NCI-H2171 (cell line): ENCODE measurements around the gene FOXA3.
"Not testable (repeated sequence)": the region's sequence is repeated elsewhere in the genome, so short reads cannot be mapped to it uniquely, and the experiment has no call there.

Source experiments
- DNase-seq: peaks from one replicate; lab custom pipeline; 2025; lab: John Stamatoyannopoulos, UW

The FOXA3 gene

DNA sequence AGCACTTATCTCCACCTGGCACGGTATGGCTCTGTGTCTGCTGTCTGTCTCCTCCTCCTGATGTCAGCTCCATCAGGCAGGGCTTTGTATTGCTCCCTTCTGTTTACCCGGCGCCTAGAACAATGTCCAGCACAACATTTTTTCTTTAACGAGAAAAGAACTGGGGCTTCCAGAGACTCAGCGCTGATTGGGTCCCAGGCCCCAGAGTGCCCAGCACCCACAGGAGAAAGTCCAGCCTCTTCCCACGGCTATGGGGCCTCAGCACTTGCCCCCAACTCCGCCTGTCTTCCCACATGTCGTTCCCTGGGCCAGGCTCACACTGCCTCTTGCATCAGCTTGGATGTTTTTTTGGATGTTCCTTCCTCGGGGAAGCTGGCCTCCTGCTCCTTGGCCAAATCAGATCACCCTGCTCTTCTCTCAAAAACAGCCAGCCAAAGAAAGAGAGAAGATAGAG lies 31.4 kb downstream of the FOXA3 start:
- no peak for DNase-seq

DNA sequence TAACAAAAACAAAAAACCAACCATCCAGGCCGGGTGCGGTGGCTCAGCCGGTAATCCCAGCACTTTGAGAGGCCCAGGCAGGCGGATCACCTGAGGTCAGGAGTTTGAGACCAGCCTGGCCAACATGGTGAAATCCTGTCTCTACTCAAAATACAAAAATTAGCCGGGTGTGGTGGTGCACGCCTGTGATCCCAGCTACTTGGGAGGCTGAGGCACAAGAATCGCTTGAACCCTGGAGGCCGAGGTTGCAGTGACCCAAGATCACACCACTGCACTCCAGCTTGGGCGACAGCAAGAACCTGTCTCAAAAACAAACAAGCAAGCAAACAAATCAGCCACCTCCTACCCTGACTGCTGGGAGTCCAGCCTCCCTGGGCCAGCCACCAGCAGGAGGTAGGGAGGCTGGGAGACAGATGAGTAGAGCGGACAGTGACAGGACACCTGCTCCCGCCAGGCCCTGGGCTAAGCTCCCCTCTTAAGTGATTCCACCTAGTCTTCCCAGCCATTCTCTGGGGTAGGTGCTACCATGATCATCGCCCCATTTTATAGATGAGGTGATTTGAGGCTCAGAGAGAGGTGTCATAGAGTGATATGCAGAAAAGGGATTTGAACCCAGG lies 32.0 kb downstream of the FOXA3 start:
- DNase-seq = not testable (repeated sequence)

DNA sequence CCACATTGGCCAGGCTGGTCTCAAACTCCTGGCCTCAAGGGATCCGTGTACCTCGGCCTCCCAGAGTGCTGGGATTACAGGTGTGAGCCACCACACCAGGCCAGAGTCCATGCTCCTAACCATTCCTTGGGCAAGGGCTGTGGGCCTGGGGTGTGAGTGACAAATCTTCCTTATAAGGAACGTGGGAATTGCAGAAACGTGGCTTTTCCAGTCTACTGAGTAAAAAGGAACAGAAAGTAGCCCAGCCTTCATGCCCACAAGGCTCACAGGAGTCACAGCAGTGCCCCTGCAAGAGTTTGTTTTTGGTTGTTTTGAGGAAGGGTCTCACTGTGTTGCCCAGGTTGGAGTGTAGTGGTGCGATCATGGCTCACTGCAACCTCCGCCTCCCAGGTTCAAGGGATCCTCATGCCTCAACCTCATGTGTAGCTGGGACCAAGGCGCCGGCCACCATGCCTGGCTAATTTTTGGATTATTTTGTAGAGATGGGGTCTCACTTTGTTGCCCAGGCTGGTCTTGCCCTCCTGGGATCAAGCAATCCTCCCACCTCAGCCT lies 33.2 kb downstream of the FOXA3 start:
- DNase-seq = no peak

DNA sequence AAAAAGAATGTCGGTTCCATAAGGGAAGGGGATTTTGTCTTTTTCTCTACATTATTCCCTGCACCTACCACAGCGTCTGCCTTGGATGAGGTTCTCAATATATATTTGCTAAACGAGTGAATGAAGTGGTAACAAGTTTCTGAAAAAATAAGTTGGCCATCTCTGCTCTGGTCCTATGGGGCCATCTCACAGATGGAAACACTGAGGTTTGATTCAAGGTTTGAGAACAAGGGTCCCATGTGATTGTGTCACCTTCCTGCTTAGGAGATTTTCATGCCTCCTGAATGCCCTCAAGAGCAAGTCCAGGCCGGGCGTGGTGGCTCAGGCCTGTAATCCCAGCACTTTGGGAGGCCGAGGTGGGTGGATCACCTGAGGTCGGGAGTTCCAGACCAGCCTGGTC lies 35.1 kb downstream of the FOXA3 start:
- no peak for DNase-seq

DNA sequence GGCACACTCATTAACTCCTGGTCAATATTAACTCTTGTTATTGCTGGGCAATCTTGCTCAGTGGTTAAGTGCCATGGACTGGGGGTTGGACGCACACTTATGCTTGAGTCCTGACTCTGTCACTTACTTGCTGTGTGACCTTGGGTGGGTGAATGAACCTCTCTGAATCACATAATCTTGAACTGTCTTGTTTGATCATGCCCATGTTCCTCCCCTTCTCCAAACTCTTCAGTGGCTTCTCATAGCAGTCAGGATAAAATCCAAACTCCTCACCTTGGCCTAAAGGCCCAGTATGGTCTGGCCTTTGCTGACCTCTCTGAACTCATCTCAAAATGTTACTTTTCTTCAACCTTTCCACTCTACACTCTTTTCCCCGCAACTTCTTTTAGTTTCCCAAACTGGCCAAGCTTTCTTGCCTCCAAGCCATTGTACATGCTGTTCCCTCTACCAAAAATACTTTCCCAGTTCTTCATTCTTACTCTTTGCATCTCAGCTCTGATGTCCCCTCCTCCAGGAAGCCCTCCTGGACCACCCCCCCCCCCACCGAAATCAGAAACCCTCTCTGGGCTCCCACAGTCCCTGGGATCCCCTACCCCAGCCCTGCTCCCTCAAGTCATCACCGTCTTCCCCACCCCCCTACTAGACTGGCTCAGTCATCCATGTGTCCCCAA lies 35.9 kb downstream of the FOXA3 start:
- DNase-seq = no peak

DNA sequence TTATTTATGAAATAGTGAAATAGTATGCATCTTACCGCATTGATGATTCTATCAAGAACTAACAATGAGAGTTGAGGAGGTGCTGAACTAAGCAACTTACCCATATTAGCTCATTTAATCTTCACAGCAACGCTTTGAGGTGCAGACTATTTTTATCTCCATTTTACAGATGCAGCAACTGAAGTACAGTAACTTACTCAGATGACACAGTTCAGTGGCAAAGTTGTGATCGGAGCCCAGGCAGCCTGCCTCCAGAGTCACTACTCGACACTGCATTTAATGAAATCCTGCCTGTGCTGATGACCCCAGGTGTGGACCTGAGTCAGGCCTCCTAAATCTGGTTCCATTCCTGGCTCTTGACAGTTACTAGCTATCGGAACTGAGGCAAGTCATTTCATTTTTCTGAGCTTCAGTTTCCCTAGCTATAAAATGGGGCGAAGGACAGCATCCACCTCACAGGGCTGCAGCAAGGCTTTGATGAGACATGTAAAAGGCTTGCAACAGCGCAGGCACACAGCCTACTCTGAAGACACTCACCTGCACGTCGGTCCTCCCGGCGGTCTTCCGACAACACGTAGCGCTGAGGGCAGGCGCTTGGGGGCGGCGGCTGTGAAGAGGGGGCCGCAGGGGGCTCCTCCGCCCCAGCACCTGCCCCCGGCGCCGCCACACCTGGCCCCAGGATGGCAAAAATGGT lies 36.8 kb downstream of the FOXA3 start:
- no peak for DNase-seq

DNA sequence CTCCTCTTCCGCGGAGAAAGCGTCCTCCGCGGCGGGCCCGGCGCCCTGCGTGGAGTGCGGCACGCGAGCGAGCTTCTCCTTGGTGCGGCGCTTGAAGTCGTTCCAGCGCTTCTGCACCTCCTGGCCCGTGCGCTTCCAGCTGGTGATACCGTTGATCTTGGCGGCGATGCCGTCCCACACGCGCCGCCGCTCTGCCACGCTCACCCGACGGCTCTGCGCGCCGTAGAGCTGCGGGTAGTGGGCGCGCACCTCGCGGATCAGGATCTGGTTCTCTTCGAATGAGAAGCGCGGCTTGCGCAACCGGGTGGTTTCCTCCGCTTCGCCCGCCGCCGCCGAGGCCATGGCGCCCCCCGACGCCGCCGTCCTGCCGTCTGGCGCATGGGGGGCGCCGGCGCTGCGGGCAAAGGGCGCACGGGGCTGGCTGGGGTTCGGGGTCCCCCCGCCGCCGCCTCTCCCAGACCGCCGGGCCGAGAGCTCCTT lies 37.3 kb downstream of the FOXA3 start:
- DNase-seq = peak; percentile 14

DNA sequence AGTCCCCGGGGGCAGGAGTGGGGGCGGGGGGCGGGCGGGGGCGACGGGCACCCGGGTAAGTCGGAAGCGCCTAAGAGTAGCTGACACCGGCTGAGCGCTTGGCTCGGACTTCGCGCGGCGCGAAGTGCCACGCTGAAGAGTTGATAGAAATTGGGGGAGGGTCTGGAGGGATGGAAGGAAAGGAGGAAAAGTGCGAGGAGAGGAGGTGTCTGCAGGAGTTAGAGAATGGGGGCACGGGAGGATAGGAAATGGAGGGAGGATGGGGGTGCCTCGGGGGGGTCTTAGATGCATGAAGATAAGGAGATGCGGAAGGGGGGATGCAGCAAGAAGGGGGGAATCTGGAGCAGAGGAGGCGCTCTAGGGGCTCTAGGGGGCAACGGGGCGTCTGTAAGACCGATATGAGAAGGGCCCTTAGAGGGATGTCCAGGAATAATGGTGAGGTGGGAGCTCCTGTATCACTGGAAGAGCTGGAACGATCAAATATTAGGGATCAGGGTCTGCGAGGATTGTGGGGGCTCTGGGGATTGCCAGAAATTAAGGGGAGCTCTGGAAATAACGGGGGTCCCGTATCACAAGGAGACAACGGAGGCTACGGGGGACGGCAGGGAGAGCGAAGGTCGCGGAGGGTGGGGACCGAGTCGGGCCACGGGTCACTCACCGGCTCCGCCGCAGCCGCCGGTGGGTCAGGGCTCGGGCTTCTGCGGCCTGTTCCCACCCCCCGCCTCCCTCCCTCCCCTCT lies 38.0 kb downstream of the FOXA3 start, which contains the start of gene MYPOP:
Gene MYPOP, minus strand, starts transcription at position 702 of the 739 bp plus-strand sequence. CDS start 840 bp downstream, outside the sequence.
- DNase-seq = peak; percentile 9

DNA sequence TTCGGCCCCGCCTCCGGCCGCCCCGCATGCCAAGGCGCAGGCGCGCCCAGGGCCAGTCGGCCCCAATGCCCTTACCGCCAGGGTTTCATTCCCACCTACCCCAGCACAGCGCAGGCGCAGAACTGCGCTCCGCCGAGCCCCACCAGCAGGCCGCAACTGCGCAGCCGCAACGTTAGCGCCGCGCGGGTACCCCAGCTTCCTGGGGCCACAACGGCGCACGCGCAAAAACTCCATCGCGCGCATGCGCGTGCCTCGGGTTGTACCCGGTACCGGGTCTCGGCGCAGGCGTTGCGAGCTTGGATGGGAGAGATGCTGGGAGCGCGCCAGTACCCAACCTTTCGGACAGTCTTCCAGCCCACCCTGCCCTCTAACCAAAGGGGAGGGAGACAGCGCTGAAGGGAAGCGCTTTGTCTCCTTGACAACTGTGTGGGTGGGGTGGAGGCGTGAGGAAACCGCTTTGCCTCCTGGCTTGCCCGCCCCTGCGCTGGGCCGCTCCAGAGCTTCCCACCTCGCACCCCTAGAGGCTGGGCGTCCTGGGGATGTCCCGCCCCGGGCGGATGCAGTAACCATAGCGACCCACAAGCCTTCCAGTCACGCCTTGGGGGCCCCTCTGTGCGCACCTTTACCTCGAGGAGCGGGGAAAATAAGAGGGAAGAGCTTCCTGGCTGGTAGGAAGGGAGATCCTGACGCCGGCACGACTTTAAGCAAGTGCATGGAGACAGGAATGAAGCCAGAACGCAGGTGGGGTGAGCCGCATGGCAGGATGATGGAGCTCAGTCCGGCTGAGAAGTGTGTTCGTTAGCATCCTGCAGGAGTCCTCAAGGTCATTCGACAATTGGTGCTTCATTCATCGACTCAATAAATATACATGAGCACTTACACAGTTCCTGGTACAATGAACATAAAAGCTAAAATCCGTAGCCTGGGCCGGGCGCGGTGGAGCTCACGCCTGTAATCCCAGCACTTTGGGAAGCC lies 38.8 kb downstream of the FOXA3 start:
- peak; percentile 93 for DNase-seq

DNA sequence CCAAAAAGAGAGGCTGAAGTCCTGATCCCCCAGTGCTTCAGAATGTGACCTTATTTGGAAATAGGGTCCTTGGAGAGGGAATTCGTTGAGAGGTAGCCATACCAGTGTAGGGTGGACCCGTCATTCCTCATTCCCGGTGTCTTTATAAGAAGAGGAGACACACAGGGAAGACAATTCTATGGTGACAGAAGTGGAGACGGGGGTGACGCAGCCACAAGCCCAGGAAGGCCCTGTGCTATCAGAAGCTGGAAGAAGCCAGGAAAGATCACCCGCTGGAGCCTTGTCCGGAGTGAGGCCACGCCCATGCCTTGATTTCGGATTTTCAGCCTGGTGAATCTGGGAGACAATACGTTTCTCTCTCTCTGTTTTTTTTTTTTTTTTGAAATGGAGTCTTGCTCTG lies 40.9 kb downstream of the FOXA3 start:
- DNase-seq = no peak

DNA sequence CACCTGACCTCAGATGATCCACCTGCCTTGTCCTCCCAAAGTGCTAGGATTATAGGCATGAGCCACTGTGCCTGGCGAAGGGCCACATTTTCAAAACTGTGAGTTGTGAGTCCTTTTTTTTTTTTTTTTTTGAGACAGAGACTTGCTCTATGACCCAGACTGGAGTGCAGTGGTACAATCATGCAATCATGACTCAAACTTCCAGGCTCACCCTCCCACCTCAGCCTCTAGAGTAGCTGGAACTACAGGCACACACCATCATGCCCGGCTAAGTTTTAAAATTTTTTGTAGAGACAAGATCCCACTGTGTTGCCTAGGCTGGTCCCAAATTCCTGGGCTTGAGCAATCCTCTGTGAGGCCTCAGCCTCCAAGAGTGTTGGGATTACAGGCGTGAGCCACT lies 42.1 kb downstream of the FOXA3 start:
- DNase-seq = no peak

DNA sequence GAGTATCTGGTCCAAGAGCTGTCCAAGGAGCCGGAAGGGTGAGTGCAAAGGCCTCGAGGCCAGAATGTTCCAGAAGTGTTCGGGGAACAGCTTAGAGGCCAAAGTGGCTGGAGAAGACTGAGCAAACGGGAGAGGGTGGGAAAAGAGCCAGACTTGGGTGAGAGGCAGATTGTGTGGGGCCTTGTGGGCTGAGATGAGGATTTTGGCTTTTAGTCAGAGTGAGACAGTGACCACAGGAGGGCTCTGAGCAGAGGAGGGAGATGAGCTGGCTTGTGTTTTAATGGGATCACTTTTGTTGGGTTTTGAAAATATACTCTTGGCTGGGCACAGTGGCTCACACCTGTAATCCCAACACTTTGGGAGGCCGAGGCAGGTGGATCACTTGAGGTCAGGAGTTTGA lies 44.8 kb downstream of the FOXA3 start:
- no peak for DNase-seq

DNA sequence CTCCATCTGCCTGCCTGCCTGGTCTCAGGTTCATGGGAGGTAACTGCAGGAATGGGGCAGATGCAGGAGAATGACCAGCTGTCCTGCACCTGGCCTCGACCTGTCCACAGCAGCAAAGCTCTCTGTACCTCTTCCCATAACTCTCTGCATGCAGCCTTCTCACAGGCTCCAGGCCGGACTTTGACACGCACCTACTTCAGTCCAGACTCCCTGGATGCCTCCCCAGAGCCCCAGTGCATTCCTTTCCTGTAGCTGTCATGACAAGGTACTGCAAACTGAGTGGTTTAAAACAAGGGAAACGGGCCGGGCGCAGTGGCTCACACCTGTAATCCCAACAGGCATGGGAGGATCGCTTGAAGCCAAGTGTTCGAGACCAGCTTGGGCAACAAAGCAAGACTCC lies 47.2 kb downstream of the FOXA3 start:
- DNase-seq = no peak

DNA sequence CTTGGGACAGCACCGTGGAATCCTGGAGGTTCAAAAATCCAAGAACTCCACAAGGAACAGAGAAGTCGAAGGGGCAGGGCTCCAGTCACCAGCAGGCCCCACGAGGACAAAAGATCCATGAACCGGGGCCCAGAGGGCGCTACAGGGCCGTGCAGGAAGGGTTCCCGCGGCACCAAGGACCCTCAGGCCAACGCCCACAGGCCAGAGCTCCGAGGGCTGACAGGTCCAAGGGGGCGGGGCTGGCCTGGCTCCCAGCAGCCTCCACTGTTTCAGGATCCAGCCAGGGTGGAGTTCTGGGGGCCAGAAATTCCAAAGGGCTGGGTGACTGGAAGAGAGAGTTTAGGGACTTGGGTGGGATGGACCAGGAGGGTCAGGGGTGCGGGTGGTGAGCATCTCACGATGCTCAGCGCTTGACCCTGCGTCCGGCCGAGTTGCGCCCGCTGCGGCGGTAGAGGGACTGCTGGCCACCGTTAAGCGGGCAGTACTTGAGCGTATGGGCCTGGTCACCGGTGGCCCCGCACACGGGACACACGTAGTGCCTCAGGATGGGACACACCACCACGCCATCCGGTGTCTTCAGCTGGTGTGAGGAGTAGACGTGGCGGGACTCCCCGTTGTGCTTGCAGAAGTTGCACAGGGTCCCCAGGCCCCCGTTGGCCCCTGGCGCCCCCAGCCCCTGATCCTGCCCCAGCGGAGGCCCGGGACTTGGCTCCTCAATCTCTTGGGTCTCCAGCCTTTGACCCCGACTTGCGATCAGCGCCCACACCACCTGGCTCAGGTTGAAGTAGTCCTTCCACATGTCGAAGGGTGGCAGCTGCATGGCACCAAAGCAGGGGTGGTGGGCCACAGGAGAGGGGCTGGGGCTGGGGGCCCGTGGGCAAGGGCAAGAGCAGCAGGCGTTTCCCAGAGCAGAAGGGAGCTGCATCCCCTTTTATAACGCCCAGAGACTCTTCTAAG lies 50.0 kb downstream of the FOXA3 start, which contains the start of gene NANOS2:
Gene NANOS2, minus strand, starts transcription at position 905 of the 957 bp plus-strand sequence. Its CDS starts 85 bp downstream, at position 820.
- no peak for DNase-seq

DNA sequence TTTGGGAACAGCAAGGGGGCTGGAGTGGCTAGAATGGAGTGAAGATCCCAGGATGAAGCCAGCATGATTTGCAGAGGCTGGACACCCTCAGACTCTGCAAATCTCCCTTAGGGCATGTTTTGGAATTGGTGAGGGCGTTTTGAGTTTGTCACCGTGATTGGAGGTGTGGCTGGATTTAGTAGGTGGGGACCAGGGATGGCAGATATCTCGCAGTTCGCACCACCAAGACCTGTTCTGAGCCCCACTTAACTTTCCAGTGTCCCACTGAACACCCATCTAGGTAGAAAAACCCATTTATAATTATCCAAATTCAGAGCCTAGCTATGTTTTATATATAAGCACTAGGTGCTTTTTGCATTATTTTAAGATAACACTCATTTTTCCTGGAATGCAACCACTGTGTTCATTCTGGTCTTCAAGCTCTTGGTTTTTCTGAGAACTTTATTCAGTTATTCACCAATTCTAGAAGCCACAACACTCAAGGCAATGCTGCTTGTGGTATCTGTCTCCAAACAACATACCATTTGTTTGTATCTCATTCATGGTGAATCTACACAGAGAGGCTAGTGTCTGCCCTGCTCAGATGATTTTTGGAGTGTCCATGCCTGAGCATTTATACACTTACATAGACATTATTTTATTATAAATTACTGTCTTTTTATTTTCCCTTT lies 53.4 kb downstream of the FOXA3 start:
- DNase-seq = no peak

DNA sequence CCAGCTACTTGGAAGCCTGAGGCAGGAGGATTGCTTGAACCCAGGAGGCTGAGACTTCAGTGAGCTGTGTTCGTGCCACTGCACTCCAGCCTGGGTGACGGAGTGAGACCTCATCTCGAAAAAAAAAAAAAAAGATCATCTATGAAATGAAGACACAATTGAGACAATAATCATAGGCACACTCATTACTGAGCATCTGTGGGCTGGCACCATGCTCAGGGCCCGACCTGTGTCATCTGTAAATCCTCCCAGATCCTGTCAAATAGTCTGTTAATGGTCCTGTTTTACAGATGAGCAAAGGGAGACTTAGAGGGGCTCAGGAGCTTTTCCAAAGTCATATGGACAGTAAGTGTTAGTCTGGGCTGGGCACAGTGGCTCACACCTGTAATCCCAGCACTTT lies 54.6 kb downstream of the FOXA3 start:
- DNase-seq = no peak

DNA sequence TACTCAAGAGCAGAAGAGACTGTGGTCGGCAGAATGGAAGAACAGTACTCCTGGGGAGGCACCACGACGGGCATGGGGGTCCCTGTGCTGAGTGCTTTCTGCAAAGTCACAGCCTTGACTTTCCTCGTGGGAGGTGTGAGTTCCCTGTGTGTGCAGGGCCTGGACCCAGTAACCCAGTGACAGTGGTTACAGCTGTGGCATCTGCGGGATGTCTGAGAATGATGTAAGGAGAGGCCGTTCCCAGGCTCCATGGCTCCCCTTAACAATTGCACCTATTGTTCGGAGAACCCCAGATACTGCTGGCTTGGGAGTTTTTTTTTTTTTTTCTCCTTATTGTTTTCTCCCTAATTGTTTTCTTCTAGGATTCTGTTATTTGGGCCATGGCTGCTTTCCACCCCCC lies 55.6 kb downstream of the FOXA3 start:
- no peak for DNase-seq

DNA sequence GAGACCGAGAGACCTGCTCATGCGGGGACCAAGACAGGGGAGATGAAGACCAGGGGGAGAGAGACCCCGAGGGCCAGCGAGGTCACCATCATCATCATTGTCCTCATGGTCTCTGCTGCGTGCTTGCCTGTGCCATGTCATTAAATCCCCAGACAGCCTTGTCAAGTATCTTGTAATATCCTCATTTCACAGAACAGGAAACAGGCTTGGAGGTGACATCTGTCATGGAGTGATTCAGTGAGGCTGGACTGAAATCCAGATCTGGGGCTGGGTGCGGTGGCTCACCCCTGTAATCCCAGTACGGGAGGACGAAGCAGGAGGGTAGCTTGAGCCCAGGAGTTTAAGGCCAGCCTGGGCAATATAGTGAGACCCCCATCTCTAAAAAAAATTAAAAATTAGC lies 56.3 kb downstream of the FOXA3 start:
- DNase-seq = no peak

DNA sequence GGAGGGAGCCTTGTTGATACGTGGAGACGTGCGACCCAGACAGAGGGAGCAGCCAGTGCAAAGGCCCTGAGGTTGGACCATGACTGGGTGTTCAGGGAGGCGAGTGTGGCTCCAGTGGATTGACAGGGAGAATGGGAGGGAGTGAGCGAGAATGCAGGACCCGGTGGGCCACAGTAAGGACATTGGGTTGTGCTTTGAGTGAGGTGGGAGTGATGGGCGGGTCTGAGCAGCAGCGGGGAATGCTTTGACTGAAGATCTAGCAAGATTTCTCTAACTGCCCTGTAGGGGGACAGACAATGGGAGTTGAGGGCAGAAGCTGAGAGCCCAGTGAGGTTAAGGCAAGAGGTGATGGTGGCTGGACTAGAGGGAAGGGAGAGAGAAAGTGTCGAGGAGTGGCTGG lies 58.2 kb downstream of the FOXA3 start:
- DNase-seq = no peak
